ENCODE results near the gene PPP1R12B. TPM values are rescaled to one million over a fixed set of nuclear protein-coding genes. Genes with fewer than 3 reads are reported as not detected.

Gene PPP1R12B
- total RNA-seq, 1 donor from 2014 or later, result 594 TPM

DNA sequence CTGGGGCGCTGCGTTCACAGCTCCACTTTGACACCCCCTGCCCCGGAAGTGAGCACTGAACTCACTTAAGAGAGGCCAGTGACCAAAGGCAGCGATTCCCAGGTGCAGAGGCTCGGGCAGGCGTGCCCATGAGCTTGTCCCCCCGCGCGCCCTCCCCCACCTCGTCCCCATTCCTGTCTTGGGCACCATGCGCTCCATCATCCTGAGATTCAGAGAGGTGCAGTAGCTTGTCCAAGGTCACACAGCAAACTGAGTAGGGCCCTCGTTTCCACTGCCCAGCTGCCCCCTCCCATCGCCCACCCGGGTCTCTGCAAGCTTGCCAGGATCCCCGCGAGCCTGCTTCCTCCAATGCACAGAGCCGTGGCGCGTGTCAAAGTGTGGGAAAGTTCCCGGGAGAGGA is 293.7 kb downstream of the PPP1R12B start:
- no peak for DNase-seq (ENCODE audit: missing footprints)
- no peak for ATAC-seq
- intact Hi-C loops (cut with DNase I), result no loop called here

Other genes starting within 250 kb of the PPP1R12B start
- gene GPR37L1, start 225.8 kb upstream of the PPP1R12B start, total RNA-seq, result 0.08 TPM
- gene ARL8A, start 204.0 kb upstream of the PPP1R12B start, total RNA-seq, result 64.6 TPM
- gene PTPN7, start 188.1 kb upstream of the PPP1R12B start, total RNA-seq, result 0.51 TPM
- 4.1 TPM for gene LGR6, start 154.9 kb upstream of the PPP1R12B start, total RNA-seq
- 16.0 TPM for gene UBE2T, start 6.8 kb upstream of the PPP1R12B start, total RNA-seq

All from Right ventricle myocardium inferior (tissue), 1 donor.